Fibroblast of lung (primary cell): Measurements from ENCODE around the gene AIM2. TPM values are rescaled to one million over a fixed set of nuclear protein-coding genes. Genes with fewer than 3 reads are reported as not detected.

Experiments
- DNase-seq, 2 donors: peaks; one replicate each; pipeline versions ENCODE4 v3.0.0 to v3.0.0-alpha.2; 2010; ENCODE audit warnings: low read depth in 2 of 2
- H2AFZ ChIP-seq: 2 replicates; pipeline ENCODE4 v1.5.1; 2012; ENCODE audit warnings: low read length, control low read depth, inconsistent platforms
- H3K27ac ChIP-seq: 2 replicates; pipeline ENCODE4 v1.5.1; 2011; ENCODE audit warnings: low read length, control low read depth; ENCODE audit not compliant: insufficient read depth
- H3K27me3 ChIP-seq: 2 replicates; pipeline ENCODE4 v1.5.1; 2011; ENCODE audit warnings: mild to moderate bottlenecking, low read length; ENCODE audit not compliant: control insufficient read depth, insufficient read depth
- H3K36me3 ChIP-seq: 2 replicates; pipeline ENCODE4 v1.5.1; 2011; ENCODE audit warnings: low read length; ENCODE audit not compliant: control insufficient read depth, insufficient read depth
- H3K4me1 ChIP-seq: 2 replicates; pipeline ENCODE4 v1.5.1; 2011; ENCODE audit warnings: low read length; ENCODE audit not compliant: control insufficient read depth, insufficient read depth; ENCODE audit errors: extremely low read depth
- H3K4me2 ChIP-seq: 2 replicates; pipeline ENCODE4 v1.5.1; 2011; ENCODE audit warnings: low read length, control low read depth; ENCODE audit not compliant: insufficient read depth; ENCODE audit errors: extremely low read depth
- H3K4me3 ChIP-seq, 4 experiments: fragments of 200-600 bp in 1 of 4; sonication (generic) in 1 of 4; replicated peaks in 1 of 4; 2 replicates each; pipeline ENCODE4 v1.5.1; 2011 to 2016; ENCODE audit warnings: low read length in 4 of 4, low read depth in 3 of 4, mild to moderate bottlenecking in 3 of 4, control low read depth in 2 of 4, inconsistent platforms in 1 of 4, mixed read lengths in 1 of 4; ENCODE audit not compliant: insufficient read depth in 1 of 4; ENCODE audit errors: control extremely low read depth in 1 of 4
- H3K79me2 ChIP-seq: 2 replicates; pipeline ENCODE4 v1.5.1; 2012; ENCODE audit warnings: mild to moderate bottlenecking, low read length, inconsistent platforms; ENCODE audit not compliant: control insufficient read depth, insufficient read depth
- H3K9ac ChIP-seq: 2 replicates; pipeline ENCODE4 v1.5.1; 2011; ENCODE audit warnings: mild to moderate bottlenecking, low read length, control low read depth; ENCODE audit not compliant: insufficient read depth
- H3K9me3 ChIP-seq: 2 replicates; pipeline ENCODE4 v1.5.1; 2012; ENCODE audit warnings: low read depth, low read length; ENCODE audit not compliant: control insufficient read depth, insufficient read depth
- H4K20me1 ChIP-seq: 2 replicates; pipeline ENCODE4 v1.5.1; 2011; ENCODE audit warnings: low read length; ENCODE audit not compliant: control insufficient read depth, insufficient read depth; ENCODE audit errors: extremely low read depth
- CTCF ChIP-seq, 2 donors: IDR thresholded peaks in 1 of 2; conservative IDR thresholded peaks in 1 of 2; 1 replicate in 1 of 2; 2 replicates in 1 of 2; pipeline ENCODE4 v1.5.1; 2011 to 2012; ENCODE audit warnings: low read length in 2 of 2, control low read depth in 1 of 2, inconsistent platforms in 1 of 2, low read depth in 1 of 2, mild to moderate bottlenecking in 1 of 2
- EZH2 ChIP-seq: IDR thresholded peaks from 2 replicates; pipeline ENCODE4 v1.5.1; 2012; ENCODE audit warnings: low read length, control low read depth, mild to moderate bottlenecking; ENCODE audit errors: missing control alignments
- polyA minus RNA-seq: library from RNA; depleted of rRNA, polyadenylated mRNA; stranded (reverse); fragments of >200 nt; gene quantifications from 2 replicates; pipeline ENCODE4 v1.2.3, GENCODE V29; 2011; ENCODE audit warnings: low replicate concordance
- polyA plus RNA-seq, 2 donors: library from polyadenylated mRNA; depleted of rRNA in 1 of 2; stranded (reverse) in 1 of 2; unstranded in 1 of 2; fragments of >200 nt; gene quantifications; 2 replicates each; pipeline ENCODE4 v1.2.1, GENCODE V29; 2011 to 2012; ENCODE audit warnings: missing spikeins in 1 of 2
- total RNA-seq: library from RNA; depleted of rRNA; stranded (reverse); fragments of >200 nt; gene quantifications from 2 replicates; pipeline ENCODE4 v1.2.1, GENCODE V29; 2014

Gene AIM2
- not detected in 2 replicates for total RNA-seq
- polyA plus RNA-seq = not detected in 2 replicates
- polyA plus RNA-seq (2012) = not detected in 2 replicates
- polyA minus RNA-seq = not detected in 2 replicates

- H3K9ac ChIP-seq = no peak within 1 kb of the TSS
- DNase-seq = peak in 1 of 2 donors; percentile 13
Observed at GRCh38 chr1:159076438-159077119, at the start of gene AIM2. Gene AIM2 (minus strand): TSS chr1:159076766. CDS start chr1:159073499, 3,267 bp downstream.

GRCh38 chr1:159123587-159123986, 47.0 kb upstream of the AIM2 start:
- DNase-seq = no peak
- TF ChIP-seq EZH2 = no peak
- TF ChIP-seq CTCF (conservative IDR thresholded peaks at IDR 0.05 in 1 of 2, IDR thresholded peaks at IDR 0.05 in 1 of 2; ENCODE audit: low read depth in 1 of 2, low read length in 2 of 2) = no peak
- H3K27ac ChIP-seq = no peak overlapping the region
- no peaks in the 10 kb centered on the region for H3K79me2 ChIP-seq
- H2AFZ ChIP-seq = no peak overlapping the region
- H3K4me1 ChIP-seq = no peaks in the 10 kb centered on the region
- H3K4me2 ChIP-seq = no peak overlapping the region
- H4K20me1 ChIP-seq = no peaks in the 10 kb centered on the region
- no peak overlapping the region for H3K9ac ChIP-seq
- no peaks in the 10 kb centered on the region for H3K36me3 ChIP-seq
- no peaks in the 10 kb centered on the region for H3K27me3 ChIP-seq
- no peak overlapping the region for H3K4me3 ChIP-seq
- no peaks in the 10 kb centered on the region for H3K9me3 ChIP-seq

More at GRCh38 chr1:159076438-159077119, at the start of gene AIM2:
- Histone ChIP-seq H4K20me1 (no peaks in the 10 kb centered on the region), H3K27me3 (no peaks in the 10 kb centered on the region), H3K9me3 (no peaks in the 10 kb centered on the region), H3K4me2 (no peak within 1 kb of the TSS), H3K79me2 (no peaks in the 10 kb centered on the region), H3K27ac (no peak within 1 kb of the TSS), H3K4me3 (no peak within 1 kb of the TSS), H3K36me3 (no peaks in the 10 kb centered on the region), H3K4me1 (no peaks in the 10 kb centered on the region), H2AFZ (no peak within 1 kb of the TSS)
- no peak for TF ChIP-seq CTCF (conservative IDR thresholded peaks at IDR 0.05 in 1 of 2, IDR thresholded peaks at IDR 0.05 in 1 of 2; ENCODE audit: low read depth in 1 of 2, low read length in 2 of 2)
- TF ChIP-seq EZH2 = no peak

- H3K4me1 ChIP-seq = no peaks in the 10 kb centered on the region
Observed at GRCh38 chr1:159122005-159122621, 45.5 kb upstream of the AIM2 start.

More at GRCh38 chr1:159122005-159122621, 45.5 kb upstream of the AIM2 start:
- no peak overlapping the region for H3K27ac ChIP-seq
- TF ChIP-seq CTCF (conservative IDR thresholded peaks at IDR 0.05 in 1 of 2, IDR thresholded peaks at IDR 0.05 in 1 of 2; ENCODE audit: low read depth in 1 of 2, low read length in 2 of 2) (no peak), EZH2 (no peak)
- H3K27me3 ChIP-seq = no peaks in the 10 kb centered on the region
- no peak overlapping the region for H3K4me2 ChIP-seq
- H2AFZ ChIP-seq = no peak overlapping the region
- no peaks in the 10 kb centered on the region for H3K36me3 ChIP-seq
- no peak overlapping the region for H3K4me3 ChIP-seq
- H3K9me3 ChIP-seq = no peaks in the 10 kb centered on the region
- H4K20me1 ChIP-seq = no peaks in the 10 kb centered on the region
- H3K9ac ChIP-seq = no peak overlapping the region
- DNase-seq = peak; percentile 25 to 74
- no peaks in the 10 kb centered on the region for H3K79me2 ChIP-seq
